ENCODE data around the gene AURKAIP1. TPM values are rescaled to one million over a fixed set of nuclear protein-coding genes. Genes with fewer than 3 reads are reported as not detected.

Gene AURKAIP1
- total and polyA plus RNA-seq, 9 of the 15 experiments (the other 6 are each of a cell fraction or from before 2014, with no cell fraction given), result 7.8 to 478 (median 92.0) TPM

GRCh38 chr1:1399187-1399871, 24.3 kb upstream of the AURKAIP1 start, which contains the start of gene CCNL2 (continued):
- TF ChIP-seq FOXP4 (CRISPR knock-in tag; IDR thresholded peaks at IDR 0.05; ENCODE audit: borderline replicate concordance), result no peak
- TF ChIP-seq POLR3A (IDR thresholded peaks at IDR 0.05; ENCODE audit: borderline replicate concordance, extremely low read depth, insufficient read depth, insufficient read length), result no peak
- no peak for TF ChIP-seq SNIP1 (IDR thresholded peaks at IDR 0.05; ENCODE audit: low read depth)
- TF ChIP-seq ZNF407 (IDR thresholded peaks at IDR 0.05; ENCODE audit: low read depth), result no peak
- no peak for TF ChIP-seq CREB3 (tag; conservative IDR thresholded peaks at IDR 0.05; ENCODE audit: low read depth)
- TF ChIP-seq, protein P1, sequence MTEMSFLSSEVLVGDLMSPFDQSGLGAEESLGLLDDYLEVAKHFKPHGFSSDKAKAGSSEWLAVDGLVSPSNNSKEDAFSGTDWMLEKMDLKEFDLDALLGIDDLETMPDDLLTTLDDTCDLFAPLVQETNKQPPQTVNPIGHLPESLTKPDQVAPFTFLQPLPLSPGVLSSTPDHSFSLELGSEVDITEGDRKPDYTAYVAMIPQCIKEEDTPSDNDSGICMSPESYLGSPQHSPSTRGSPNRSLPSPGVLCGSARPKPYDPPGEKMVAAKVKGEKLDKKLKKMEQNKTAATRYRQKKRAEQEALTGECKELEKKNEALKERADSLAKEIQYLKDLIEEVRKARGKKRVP (CRISPR knock-in tag; IDR thresholded peaks at IDR 0.05), result 0 out of 2 replicates have a peak, but pooled peaks have one; percentile 56
- TF ChIP-seq MTF1 (CRISPR knock-in tag; IDR thresholded peaks at IDR 0.05; ENCODE audit: borderline replicate concordance), result no peak
- peak; percentile 97 for TF ChIP-seq GABPA (tag; conservative IDR thresholded peaks at IDR 0.05; ENCODE audit: low read depth)
- peak; percentile 90 for TF ChIP-seq TFAP4 (CRISPR knock-in tag; IDR thresholded peaks at IDR 0.05; ENCODE audit: borderline replicate concordance)
- no peak for TF ChIP-seq OTX1 (CRISPR knock-in tag; IDR thresholded peaks at IDR 0.05)
- no peak for TF ChIP-seq EHMT2 (IDR thresholded peaks at IDR 0.05)
- peak; percentile 82; the same call in 1 of the 2 replicates for TF ChIP-seq LCOR (CRISPR knock-in tag; IDR thresholded peaks at IDR 0.05)
- no peak for TF ChIP-seq BRD9 (IDR thresholded peaks at IDR 0.05; ENCODE audit: low read depth, partially characterized antibody)
- 0 out of 2 replicates have a peak, but pooled peaks have one; percentile 17 for TF ChIP-seq TARDBP (IDR thresholded peaks at IDR 0.05)

Data from K562 (cell line).